HCT116 (cell line): ENCODE results near the gene SYMPK. TPM values are rescaled to one million over a fixed set of nuclear protein-coding genes. Genes with fewer than 3 reads are reported as not detected.
A peak's percentile ranks its signal among the peaks of the same experiment; 100 is the strongest.

ENCODE experiments used
- ATAC-seq: fragments of 200-7000 bp; cut with Tn5 transposase; 2 replicates; pipeline ENCODE4 v1.9.1; 2020; ENCODE audit warnings: mild to moderate bottlenecking, moderate library complexity
- BruUV-seq: library from RNA; stranded (reverse); fragments of 400-500 nt; replicated peaks from 2 replicates; lab custom pipeline; 2021; lab: Mats Ljungman, UMichigan
- CTCF ChIA-PET: fragments of 300-600 bp; sonication (Branson Sonifier 250); formaldehyde crosslinking; loops from one replicate; lab custom pipeline; 2021; ENCODE audit warnings: antibody characterized with exemption; lab: Charles Lee
- POLR2A ChIA-PET: fragments of 300-600, 350-600 bp; sonication (Branson Sonifier 250); formaldehyde crosslinking; loops from one replicate; lab custom pipeline; 2021; ENCODE audit warnings: antibody characterized with exemption; lab: Charles Lee
- RAD21 ChIA-PET, 2 experiments: fragments of 300-600 bp; sonication (Branson Sonifier 250); formaldehyde crosslinking; loops; one replicate each; lab custom pipeline; 2023; ENCODE audit warnings: low total read pairs in 2 of 2; ENCODE audit not compliant: uncharacterized antibody in 2 of 2, unreplicated experiment in 2 of 2, low non-redundant PET in 1 of 2; lab: Charles Lee
- DNase-seq: peaks from one replicate; pipeline ENCODE4 v3.0.0-alpha.2; 2010; ENCODE audit warnings: low read depth, low spot score
- H2AFZ ChIP-seq: fragments of 200-600 bp; shearing (Covaris generic), sonication (generic); 2 replicates; pipeline ENCODE4 v1.6.1; 2017; ENCODE audit warnings: low read depth, mixed run types, mixed read lengths, antibody characterized with exemption, low read length; ENCODE audit not compliant: poor library complexity, severe bottlenecking
- H3K27ac ChIP-seq: 2 replicates; pipeline ENCODE4 v1.5.1; 2012; ENCODE audit warnings: low read depth, low read length
- H3K27me3 ChIP-seq: fragments of 200-600 bp; sonication (generic); 2 replicates; pipeline ENCODE4 v1.6.1; 2016; ENCODE audit warnings: mixed run types, low read length, mixed read lengths; ENCODE audit not compliant: insufficient read depth
- H3K36me3 ChIP-seq, 2 experiments: fragments of 200-500 bp in 1 of 2; fragments of 200-600 bp in 1 of 2; sonication (Bioruptor generic) in 1 of 2; sonication (generic) in 1 of 2; 2 replicates each; pipeline versions ENCODE4 v1.5.1 to v1.6.1; 2014 to 2016; ENCODE audit warnings: low read length in 2 of 2, inconsistent platforms in 1 of 2, mixed read lengths in 1 of 2, mixed run types in 1 of 2; ENCODE audit not compliant: insufficient read depth in 2 of 2, control insufficient read depth in 1 of 2
- H3K4me1 ChIP-seq, 2 experiments: fragments of 200-600 bp in 1 of 2; sonication (generic) in 1 of 2; 2 replicates each; pipeline versions ENCODE4 v1.5.1 to v1.6.1; 2012 to 2017; ENCODE audit warnings: low read length in 2 of 2, inconsistent platforms in 1 of 2, mild to moderate bottlenecking in 1 of 2, mixed read lengths in 1 of 2, mixed run types in 1 of 2, moderate library complexity in 1 of 2; ENCODE audit not compliant: insufficient read depth in 2 of 2, control insufficient read depth in 1 of 2
- H3K4me2 ChIP-seq: fragments of 200-600 bp; sonication (generic); 2 replicates; pipeline ENCODE4 v1.6.1; 2017; ENCODE audit warnings: mixed run types, low read length, mixed read lengths
- H3K4me3 ChIP-seq, 2 experiments: fragments of 200-600 bp in 1 of 2; sonication (generic) in 1 of 2; replicated peaks in 1 of 2; 2 replicates each; pipeline ENCODE4 v1.5.1; 2011 to 2016; ENCODE audit warnings: low read length in 2 of 2, control low read depth in 1 of 2, low read depth in 1 of 2, mild to moderate bottlenecking in 1 of 2, mixed read lengths in 1 of 2, mixed run types in 1 of 2
- H3K79me2 ChIP-seq: fragments of 200-600 bp; sonication (generic); 2 replicates; pipeline ENCODE4 v1.6.1; 2017; ENCODE audit warnings: mild to moderate bottlenecking, mixed run types, low read length, moderate library complexity, mixed read lengths; ENCODE audit not compliant: insufficient read depth
- H3K9ac ChIP-seq: fragments of 200-600 bp; sonication (generic); 2 replicates; pipeline ENCODE4 v1.6.1; 2016; ENCODE audit warnings: low read length, mixed read lengths
- H3K9me2 ChIP-seq: fragments of 200-600 bp; sonication (generic), shearing (Covaris generic); 2 replicates; pipeline ENCODE4 v1.6.1; 2017; ENCODE audit warnings: mixed run types, mild to moderate bottlenecking, moderate library complexity; ENCODE audit not compliant: insufficient read depth
- H3K9me3 ChIP-seq, 2 experiments: fragments of 200-500 bp in 1 of 2; fragments of 200-600 bp in 1 of 2; sonication (Bioruptor generic) in 1 of 2; sonication (generic) in 1 of 2; 2 replicates each; pipeline ENCODE4 v1.6.1; 2014 to 2017; ENCODE audit warnings: low read length in 2 of 2, mixed read lengths in 2 of 2, inconsistent platforms in 1 of 2, low read depth in 1 of 2, mild to moderate bottlenecking in 1 of 2, mixed run types in 1 of 2, moderate library complexity in 1 of 2; ENCODE audit not compliant: control insufficient read depth in 1 of 2, insufficient read depth in 1 of 2
- H4K20me1 ChIP-seq: fragments of 200-600 bp; sonication (generic), shearing (Covaris generic); 2 replicates; pipeline ENCODE4 v1.6.1; 2017; ENCODE audit warnings: mixed run types, mild to moderate bottlenecking, moderate library complexity; ENCODE audit not compliant: insufficient read depth
- EGR1 ChIP-seq: IDR thresholded peaks from 2 replicates; pipeline ENCODE4 v1.6.1; 2012; ENCODE audit warnings: low read depth
- POLR2A ChIP-seq: IDR thresholded peaks from 2 replicates; pipeline ENCODE4 v1.7.0; 2011; ENCODE audit warnings: borderline replicate concordance; ENCODE audit not compliant: insufficient read depth, insufficient read length; ENCODE audit errors: extremely low read depth
- POLR2AphosphoS5 ChIP-seq: IDR thresholded peaks from 2 replicates; pipeline ENCODE4 v1.6.1; 2011; ENCODE audit warnings: mild to moderate bottlenecking, low read depth, low read length, moderate library complexity
- ZFX ChIP-seq: fragments of 450-650 bp; IDR thresholded peaks from 2 replicates; pipeline ENCODE4 v1.6.1; 2017
- intact Hi-C: fragments of 100-400 bp; cut with micrococcal nuclease; formaldehyde crosslinking; loops from 2 replicates; pipeline ENCODE4 v1.10.0; 2022
- total RNA-seq: library from RNA; stranded (reverse); gene quantifications from one replicate; pipeline ENCODE4 v1.2.1, GENCODE V29; 2021; ENCODE audit not compliant: unreplicated experiment
- TF ChIP-seq, protein P1 (sequence below): IDR thresholded peaks from 2 replicates; pipeline ENCODE4 v1.6.1; 2011; ENCODE audit warnings: mild to moderate bottlenecking, low read length, moderate library complexity; ENCODE audit not compliant: insufficient replicate concordance; ENCODE audit errors: extremely low read depth

The SYMPK gene
- total RNA-seq, 1 experiment from 2014 or later, result 117 TPM

DNA sequence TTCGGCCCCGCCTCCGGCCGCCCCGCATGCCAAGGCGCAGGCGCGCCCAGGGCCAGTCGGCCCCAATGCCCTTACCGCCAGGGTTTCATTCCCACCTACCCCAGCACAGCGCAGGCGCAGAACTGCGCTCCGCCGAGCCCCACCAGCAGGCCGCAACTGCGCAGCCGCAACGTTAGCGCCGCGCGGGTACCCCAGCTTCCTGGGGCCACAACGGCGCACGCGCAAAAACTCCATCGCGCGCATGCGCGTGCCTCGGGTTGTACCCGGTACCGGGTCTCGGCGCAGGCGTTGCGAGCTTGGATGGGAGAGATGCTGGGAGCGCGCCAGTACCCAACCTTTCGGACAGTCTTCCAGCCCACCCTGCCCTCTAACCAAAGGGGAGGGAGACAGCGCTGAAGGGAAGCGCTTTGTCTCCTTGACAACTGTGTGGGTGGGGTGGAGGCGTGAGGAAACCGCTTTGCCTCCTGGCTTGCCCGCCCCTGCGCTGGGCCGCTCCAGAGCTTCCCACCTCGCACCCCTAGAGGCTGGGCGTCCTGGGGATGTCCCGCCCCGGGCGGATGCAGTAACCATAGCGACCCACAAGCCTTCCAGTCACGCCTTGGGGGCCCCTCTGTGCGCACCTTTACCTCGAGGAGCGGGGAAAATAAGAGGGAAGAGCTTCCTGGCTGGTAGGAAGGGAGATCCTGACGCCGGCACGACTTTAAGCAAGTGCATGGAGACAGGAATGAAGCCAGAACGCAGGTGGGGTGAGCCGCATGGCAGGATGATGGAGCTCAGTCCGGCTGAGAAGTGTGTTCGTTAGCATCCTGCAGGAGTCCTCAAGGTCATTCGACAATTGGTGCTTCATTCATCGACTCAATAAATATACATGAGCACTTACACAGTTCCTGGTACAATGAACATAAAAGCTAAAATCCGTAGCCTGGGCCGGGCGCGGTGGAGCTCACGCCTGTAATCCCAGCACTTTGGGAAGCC lies 40.0 kb upstream of the SYMPK start:
- TSS peak; percentile 70 for BruUV-seq
- H3K27me3 ChIP-seq, result no peaks in the 10 kb centered on the region
- H3K9me3 ChIP-seq, result no peaks in the 10 kb centered on the region
- RAD21 ChIA-PET, result interaction anchor here (0.6 to 1.4 kb wide), 5 partner anchors 15 to 315 kb away, joined by 3 to 7 read pairs (median 3); partner anchors contain the start of gene CCDC61 (in 1 of the 2)
- POLR2A ChIA-PET, result interaction anchor here (0.7 to 1.4 kb wide), 8 partner anchors 10 to 132 kb away, joined by 3 to 6 read pairs (median 3); partner anchors contain the start of genes IRF2BP1, NANOS2 and SYMPK
- peak overlapping the region; percentile 72 for H3K27ac ChIP-seq
- peak; percentile 92 for ATAC-seq
- no peaks in the 10 kb centered on the region for H3K9me2 ChIP-seq
- H3K4me3 ChIP-seq, result peak overlapping the region; percentile 75 to 86
- peak; percentile 92 for DNase-seq
- H3K79me2 ChIP-seq, result peaks cover 5% of the 10 kb centered on the region; the same call in 1 of the 2 replicates
- intact Hi-C loops, result loop anchor here (2.0 kb wide), 1 partner anchor 16 kb away; the partner anchor contains the start of gene IRF2BP1
- no peaks in the 10 kb centered on the region for H4K20me1 ChIP-seq
- CTCF ChIA-PET, result interaction anchor here (0.7 to 1.5 kb wide), 7 partner anchors 10 to 166 kb away, joined by 3 to 9 read pairs (median 3); partner anchors contain the start of genes FOXA3, IRF2BP1, NANOS2 and SIX5
- H2AFZ ChIP-seq, result no peak overlapping the region
- H3K9ac ChIP-seq, result peak overlapping the region; percentile 88
- peaks cover 0 to 10% of the 10 kb centered on the region in 2 experiments; a peak in 1 of 4 replicates for H3K4me1 ChIP-seq
- peak overlapping the region; percentile 84 for H3K4me2 ChIP-seq
- TF ChIP-seq EGR1 (no peak; the same call in 1 of the 2 replicates), POLR2AphosphoS5 (peak; percentile 84), ZFX (peak; percentile 18; the same call in 1 of the 2 replicates), POLR2A (peak; percentile 61)
- TF ChIP-seq, protein P1, sequence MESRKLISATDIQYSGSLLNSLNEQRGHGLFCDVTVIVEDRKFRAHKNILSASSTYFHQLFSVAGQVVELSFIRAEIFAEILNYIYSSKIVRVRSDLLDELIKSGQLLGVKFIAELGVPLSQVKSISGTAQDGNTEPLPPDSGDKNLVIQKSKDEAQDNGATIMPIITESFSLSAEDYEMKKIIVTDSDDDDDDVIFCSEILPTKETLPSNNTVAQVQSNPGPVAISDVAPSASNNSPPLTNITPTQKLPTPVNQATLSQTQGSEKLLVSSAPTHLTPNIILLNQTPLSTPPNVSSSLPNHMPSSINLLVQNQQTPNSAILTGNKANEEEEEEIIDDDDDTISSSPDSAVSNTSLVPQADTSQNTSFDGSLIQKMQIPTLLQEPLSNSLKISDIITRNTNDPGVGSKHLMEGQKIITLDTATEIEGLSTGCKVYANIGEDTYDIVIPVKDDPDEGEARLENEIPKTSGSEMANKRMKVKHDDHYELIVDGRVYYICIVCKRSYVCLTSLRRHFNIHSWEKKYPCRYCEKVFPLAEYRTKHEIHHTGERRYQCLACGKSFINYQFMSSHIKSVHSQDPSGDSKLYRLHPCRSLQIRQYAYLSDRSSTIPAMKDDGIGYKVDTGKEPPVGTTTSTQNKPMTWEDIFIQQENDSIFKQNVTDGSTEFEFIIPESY, result no peak
- H3K36me3 ChIP-seq, result peaks cover 0 to 3% of the 10 kb centered on the region in 2 experiments; a peak in 1 of 4 replicates
